ENCODE results near the gene ATOH8. TPM values are rescaled to one million over a fixed set of nuclear protein-coding genes. Genes with fewer than 3 reads are reported as not detected.

Gene ATOH8
- total and polyA plus RNA-seq, 2 donors (not counting 1 experiment from before 2014, with no cell fraction given): not detected

- Histone ChIP-seq H3K27me3 (replicated peaks in 1 of 4; ENCODE audit: control extremely low read depth in 1 of 4, control insufficient read depth in 3 of 4, insufficient read depth in 4 of 4, low read length in 3 of 4) (peaks cover 0 to 44% (median 6%) of the 10 kb centered on the region in 4 experiments), H3K4me3 (ENCODE audit: control extremely low read depth in 1 of 5, extremely low read depth in 1 of 5, insufficient read depth in 1 of 5, low read depth in 2 of 5, low read length in 4 of 5) (no peak overlapping the region), H3K4me2 (replicated peaks; ENCODE audit: low read depth, low read length, poor library complexity, severe bottlenecking) (no peak overlapping the region), H3K79me2 (ENCODE audit: control insufficient read depth, insufficient read depth, low read length) (no peaks in the 10 kb centered on the region), H3K36me3 (replicated peaks in 1 of 2; ENCODE audit: control extremely low read depth in 1 of 2, control insufficient read depth in 1 of 2, extremely low read depth in 1 of 2, insufficient read depth in 2 of 2, low read length in 1 of 2) (no peaks in the 10 kb centered on the region), H3K9ac (ENCODE audit: low read length) (no peak overlapping the region), H3K27ac (ENCODE audit: low read length in 2 of 2) (no peak overlapping the region), H2AFZ (ENCODE audit: insufficient read depth, low read depth, low read length, poor library complexity, severe bottlenecking) (no peak overlapping the region), H3K4me1 (ENCODE audit: control insufficient read depth in 2 of 2, insufficient read depth in 2 of 2, low read length in 2 of 2) (no peaks in the 10 kb centered on the region), H4K20me1 (ENCODE audit: control insufficient read depth, insufficient read depth, low read length, poor library complexity, severe bottlenecking) (no peaks in the 10 kb centered on the region), H3K9me3 (ENCODE audit: control extremely low read depth in 1 of 3, control insufficient read depth in 2 of 3, insufficient read depth in 1 of 3, low read length in 2 of 3) (peaks cover 0 to 5% (median 0%) of the 10 kb centered on the region in 3 donors)
- H3K9me3 Mint-ChIP-seq (ENCODE audit: insufficient read depth): no peaks in the 10 kb centered on the region
- DNase-seq: no peak
- ATAC-seq (ENCODE audit: low read depth): no peak
- H3K27me3 Mint-ChIP-seq: peaks cover 33% of the 10 kb centered on the region
- H3K27ac Mint-ChIP-seq: no peak overlapping the region
- CTCF ChIA-PET: no interaction called here
- 79% methylated on average over 3 of the region's 6 CpGs for WGBS (ENCODE audit: insufficient coverage)
- POLR2A ChIA-PET: no interaction called here
- TF ChIP-seq CTCF (IDR thresholded peaks at IDR 0.05) (no peak), EZH2 (IDR thresholded peaks at IDR 0.05; ENCODE audit: borderline replicate concordance, insufficient read depth, low read depth, low read length, poor library complexity, severe bottlenecking) (no peak)
- H3K4me3 Mint-ChIP-seq: no peak overlapping the region
- intact Hi-C loops (cut with micrococcal nuclease): no loop called here
- no peaks in the 10 kb centered on the region for H3K4me1 Mint-ChIP-seq
Measured at GRCh38 chr2:85773692-85774091, 19.9 kb downstream of the ATOH8 start.

- H3K4me1 Mint-ChIP-seq: no peaks in the 10 kb centered on the region
- H3K36me3 ChIP-seq (replicated peaks in 1 of 2; ENCODE audit: control extremely low read depth in 1 of 2, control insufficient read depth in 1 of 2, extremely low read depth in 1 of 2, insufficient read depth in 2 of 2, low read length in 1 of 2): no peaks in the 10 kb centered on the region
- H3K79me2 ChIP-seq (ENCODE audit: control insufficient read depth, insufficient read depth, low read length): no peaks in the 10 kb centered on the region
- 87% methylated on average over 8 of the region's 9 CpGs for WGBS (ENCODE audit: insufficient coverage)
- H3K4me2 ChIP-seq (replicated peaks; ENCODE audit: low read depth, low read length, poor library complexity, severe bottlenecking): no peak overlapping the region
- no peak for TF ChIP-seq EZH2 (IDR thresholded peaks at IDR 0.05; ENCODE audit: borderline replicate concordance, insufficient read depth, low read depth, low read length, poor library complexity, severe bottlenecking)
- no peak for TF ChIP-seq CTCF (IDR thresholded peaks at IDR 0.05)
- DNase-seq: no peak
- H3K4me3 Mint-ChIP-seq: no peak overlapping the region
- H3K27ac ChIP-seq (ENCODE audit: low read length in 2 of 2): no peak overlapping the region
- H2AFZ ChIP-seq (ENCODE audit: insufficient read depth, low read depth, low read length, poor library complexity, severe bottlenecking): no peak overlapping the region
- no peaks in the 10 kb centered on the region for H3K4me1 ChIP-seq (ENCODE audit: control insufficient read depth in 2 of 2, insufficient read depth in 2 of 2, low read length in 2 of 2)
- CTCF ChIA-PET: no interaction called here
- H3K27me3 Mint-ChIP-seq: peaks cover 33% of the 10 kb centered on the region
- H3K27me3 ChIP-seq (replicated peaks in 1 of 4; ENCODE audit: control extremely low read depth in 1 of 4, control insufficient read depth in 3 of 4, insufficient read depth in 4 of 4, low read length in 3 of 4): peaks cover 0 to 42% (median 6%) of the 10 kb centered on the region in 4 experiments
- POLR2A ChIA-PET: no interaction called here
- no peaks in the 10 kb centered on the region for H3K9me3 Mint-ChIP-seq (ENCODE audit: insufficient read depth)
- H3K9me3 ChIP-seq (ENCODE audit: control extremely low read depth in 1 of 3, control insufficient read depth in 2 of 3, insufficient read depth in 1 of 3, low read length in 2 of 3): peaks cover 0 to 5% (median 0%) of the 10 kb centered on the region in 3 donors
- intact Hi-C loops (cut with micrococcal nuclease): no loop called here
- no peaks in the 10 kb centered on the region for H4K20me1 ChIP-seq (ENCODE audit: control insufficient read depth, insufficient read depth, low read length, poor library complexity, severe bottlenecking)
- H3K27ac Mint-ChIP-seq: no peak overlapping the region
- ATAC-seq (ENCODE audit: low read depth): no peak
- no peak overlapping the region for H3K4me3 ChIP-seq (ENCODE audit: control extremely low read depth in 1 of 5, extremely low read depth in 1 of 5, insufficient read depth in 1 of 5, low read depth in 2 of 5, low read length in 4 of 5)
- H3K9ac ChIP-seq (ENCODE audit: low read length): no peak overlapping the region
Measured at GRCh38 chr2:85774126-85774978, 20.6 kb downstream of the ATOH8 start.
